ENCODE results near the gene TRPM3. TPM values are rescaled to one million over a fixed set of nuclear protein-coding genes. Genes with fewer than 3 reads are reported as not detected.

The TRPM3 gene
- total and polyA plus RNA-seq, 2 donors (not counting 1 experiment from before 2014, with no cell fraction given) = not detected

- Histone ChIP-seq H3K27me3 (replicated peaks in 1 of 4; ENCODE audit: control extremely low read depth in 1 of 4, control insufficient read depth in 3 of 4, insufficient read depth in 4 of 4, low read length in 3 of 4) (no peaks in the 10 kb centered on the region), H3K9ac (ENCODE audit: low read length) (no peak overlapping the region), H3K4me3 (ENCODE audit: control extremely low read depth in 1 of 5, extremely low read depth in 1 of 5, insufficient read depth in 1 of 5, low read depth in 2 of 5, low read length in 4 of 5) (no peak overlapping the region), H3K36me3 (replicated peaks in 1 of 2; ENCODE audit: control extremely low read depth in 1 of 2, control insufficient read depth in 1 of 2, extremely low read depth in 1 of 2, insufficient read depth in 2 of 2, low read length in 1 of 2) (no peaks in the 10 kb centered on the region), H2AFZ (ENCODE audit: insufficient read depth, low read depth, low read length, poor library complexity, severe bottlenecking) (no peak overlapping the region), H4K20me1 (ENCODE audit: control insufficient read depth, insufficient read depth, low read length, poor library complexity, severe bottlenecking) (no peaks in the 10 kb centered on the region), H3K4me1 (ENCODE audit: control insufficient read depth in 2 of 2, insufficient read depth in 2 of 2, low read length in 2 of 2) (no peaks in the 10 kb centered on the region), H3K9me3 (ENCODE audit: control extremely low read depth in 1 of 3, control insufficient read depth in 2 of 3, insufficient read depth in 1 of 3, low read length in 2 of 3) (no peaks in the 10 kb centered on the region), H3K79me2 (ENCODE audit: control insufficient read depth, insufficient read depth, low read length) (no peaks in the 10 kb centered on the region), H3K4me2 (replicated peaks; ENCODE audit: low read depth, low read length, poor library complexity, severe bottlenecking) (no peak overlapping the region), H3K27ac (ENCODE audit: low read length in 2 of 2) (no peak overlapping the region)
- no peak for TF ChIP-seq CTCF (IDR thresholded peaks at IDR 0.05)
- no peak for TF ChIP-seq EZH2 (IDR thresholded peaks at IDR 0.05; ENCODE audit: borderline replicate concordance, insufficient read depth, low read depth, low read length, poor library complexity, severe bottlenecking)
- Mint-ChIP-seq H3K4me3 (no peak overlapping the region), H3K27me3 (no peaks in the 10 kb centered on the region), H3K27ac (no peak overlapping the region), H3K9me3 (ENCODE audit: insufficient read depth) (peaks cover 2% of the 10 kb centered on the region), H3K4me1 (no peaks in the 10 kb centered on the region)
- DNase-seq (no peak), ATAC-seq (ENCODE audit: low read depth) (no peak)
- ChIA-PET POLR2A (no interaction called here), CTCF (no interaction called here)
- intact Hi-C loops (cut with micrococcal nuclease) = no loop called here
- WGBS (ENCODE audit: insufficient coverage) = no CpG with 5 or more reads among the region's 2 CpGs
Observed at GRCh38 chr9:70986984-70987383, 134.4 kb downstream of the TRPM3 start.

GRCh38 chr9:70983723-70984295, 137.6 kb downstream of the TRPM3 start:
- H3K4me3 Mint-ChIP-seq = no peak overlapping the region
- ATAC-seq (ENCODE audit: low read depth) (no peak), DNase-seq (no peak)
- H3K9me3 ChIP-seq (ENCODE audit: control extremely low read depth in 1 of 3, control insufficient read depth in 2 of 3, insufficient read depth in 1 of 3, low read length in 2 of 3) = no peaks in the 10 kb centered on the region
- no peaks in the 10 kb centered on the region for H3K36me3 ChIP-seq (replicated peaks in 1 of 2; ENCODE audit: control extremely low read depth in 1 of 2, control insufficient read depth in 1 of 2, extremely low read depth in 1 of 2, insufficient read depth in 2 of 2, low read length in 1 of 2)
- no peaks in the 10 kb centered on the region for H3K27me3 ChIP-seq (replicated peaks in 1 of 4; ENCODE audit: control extremely low read depth in 1 of 4, control insufficient read depth in 3 of 4, insufficient read depth in 4 of 4, low read length in 3 of 4)
- H3K4me2 ChIP-seq (replicated peaks; ENCODE audit: low read depth, low read length, poor library complexity, severe bottlenecking) = no peak overlapping the region
- TF ChIP-seq CTCF (IDR thresholded peaks at IDR 0.05) (no peak), EZH2 (IDR thresholded peaks at IDR 0.05; ENCODE audit: borderline replicate concordance, insufficient read depth, low read depth, low read length, poor library complexity, severe bottlenecking) (no peak)
- H3K9me3 Mint-ChIP-seq (ENCODE audit: insufficient read depth) = peaks cover 2% of the 10 kb centered on the region
- intact Hi-C loops (cut with micrococcal nuclease) = no loop called here
- H3K79me2 ChIP-seq (ENCODE audit: control insufficient read depth, insufficient read depth, low read length) = no peaks in the 10 kb centered on the region
- H3K4me1 Mint-ChIP-seq = no peaks in the 10 kb centered on the region
- 80% methylated on average over 1 of the region's 1 CpG for WGBS (ENCODE audit: insufficient coverage)
- CTCF ChIA-PET = no interaction called here
- no peak overlapping the region for H3K27ac ChIP-seq (ENCODE audit: low read length in 2 of 2)
- no peak overlapping the region for H3K9ac ChIP-seq (ENCODE audit: low read length)
- H3K4me1 ChIP-seq (ENCODE audit: control insufficient read depth in 2 of 2, insufficient read depth in 2 of 2, low read length in 2 of 2) = no peaks in the 10 kb centered on the region
- H4K20me1 ChIP-seq (ENCODE audit: control insufficient read depth, insufficient read depth, low read length, poor library complexity, severe bottlenecking) = no peaks in the 10 kb centered on the region
- no peak overlapping the region for H2AFZ ChIP-seq (ENCODE audit: insufficient read depth, low read depth, low read length, poor library complexity, severe bottlenecking)
- no peak overlapping the region for H3K27ac Mint-ChIP-seq
- POLR2A ChIA-PET = no interaction called here
- H3K27me3 Mint-ChIP-seq = no peaks in the 10 kb centered on the region
- H3K4me3 ChIP-seq (ENCODE audit: control extremely low read depth in 1 of 5, extremely low read depth in 1 of 5, insufficient read depth in 1 of 5, low read depth in 2 of 5, low read length in 4 of 5) = no peak overlapping the region
